Measurements from ENCODE around the gene ANKS4B. TPM values are rescaled to one million over a fixed set of nuclear protein-coding genes. Genes with fewer than 3 reads are reported as not detected.

ANKS4B gene
- total and polyA plus RNA-seq, 2 of the 8 experiments (the other 6 are each of a cell fraction or from before 2014, with no cell fraction given) = 0.06 to 0.15 TPM

- TF ChIP-seq CTCF (IDR thresholded peaks at IDR 0.05; ENCODE audit: control extremely low read depth in 1 of 3, insufficient read depth in 1 of 3, low read depth in 1 of 3, low read length in 3 of 3) (no peak), RFX5 (IDR thresholded peaks at IDR 0.05; ENCODE audit: borderline replicate concordance, low read depth, low read length) (no peak), ZNF274 (IDR thresholded peaks at IDR 0.05; ENCODE audit: borderline replicate concordance, extremely low read depth, low read length) (no peak), POLR2A (IDR thresholded peaks at IDR 0.05; ENCODE audit: control extremely low read depth in 1 of 2, low read depth in 2 of 2, low read length in 2 of 2) (no peak), SAP30 (IDR thresholded peaks at IDR 0.05; ENCODE audit: insufficient read depth, insufficient replicate concordance, low read length) (no peak), POLR2AphosphoS5 (IDR thresholded peaks at IDR 0.05; ENCODE audit: low read depth, low read length) (no peak)
Observed at GRCh38 chr16:21218153-21218552, 15.3 kb upstream of the ANKS4B start (continued).

Data from H1 (cell line).